ENCODE data around the gene HUS1. TPM values are rescaled to one million over a fixed set of nuclear protein-coding genes. Genes with fewer than 3 reads are reported as not detected.

The HUS1 gene
- total and polyA plus RNA-seq, 2 of the 4 experiments (the other 2 are of a cell fraction), result 16.2 to 18.3 TPM

- peak overlapping the region; percentile 45; the same call in 1 of the 2 replicates for H3K14ac ChIP-seq (replicated peaks; ENCODE audit: low read depth, low read length)
- BruUV-seq (replicated peaks), result no TSS peak
- H2AK9ac ChIP-seq (replicated peaks; ENCODE audit: low read depth, low read length, poor library complexity), result no peak overlapping the region
- POLR2A ChIA-PET (ENCODE audit: unreplicated experiment), result no interaction called here
- peak overlapping the region; percentile 88 for H2BK5ac ChIP-seq (ENCODE audit: low read depth, low read length, poor library complexity, severe bottlenecking)
- no peaks in the 10 kb centered on the region for H3K9me3 ChIP-seq (ENCODE audit: control insufficient read depth, insufficient read depth, low read length)
- H3K79me1 ChIP-seq (ENCODE audit: low read depth in 1 of 2, low read length in 2 of 2), result no peaks in the 10 kb centered on the region
- in situ Hi-C loops (cut with MboI; ENCODE audit: low sequenced_read_pairs) (loop anchor here (10.0 kb wide), 2 partner anchors 512 to 682 kb away; no protein-coding TSS in a partner anchor), dilution Hi-C loops (cut with HindIII; ENCODE audit: low sequenced_read_pairs, unreplicated experiment) (no loop called here), intact Hi-C loops (cut with micrococcal nuclease) (loop anchor here (10.0 kb wide), 2 partner anchors 362 to 682 kb away; partner anchors contain the start of gene TNS3)
- peak overlapping the region; percentile 76 for H3K4ac ChIP-seq (ENCODE audit: low read depth, low read length)
- H3K18ac ChIP-seq (ENCODE audit: low read depth, low read length), result no peak overlapping the region
- H2AFZ ChIP-seq (replicated peaks; ENCODE audit: low read length, poor library complexity), result no peak overlapping the region
- no peak overlapping the region for H3K4me2 ChIP-seq (ENCODE audit: low read depth, low read length)
- H3K56ac ChIP-seq (ENCODE audit: extremely low read depth, insufficient read depth, low read length), result no peak overlapping the region
- H4K8ac ChIP-seq (ENCODE audit: low read depth in 2 of 2, low read length in 2 of 2), result no peak overlapping the region
- no peaks in the 10 kb centered on the region for H4K20me1 ChIP-seq (ENCODE audit: insufficient read depth, low read length)
- TF ChIP-seq CEBPB (IDR thresholded peaks at IDR 0.05; ENCODE audit: low read depth, low read length) (no peak), MAFK (IDR thresholded peaks at IDR 0.05; ENCODE audit: low read depth, low read length) (no peak), RAD21 (IDR thresholded peaks at IDR 0.05; ENCODE audit: low read length) (no peak), CHD1 (IDR thresholded peaks at IDR 0.05; ENCODE audit: low read depth, low read length) (no peak), USF2 (IDR thresholded peaks at IDR 0.05; ENCODE audit: low read depth, low read length) (no peak), MXI1 (IDR thresholded peaks at IDR 0.05; ENCODE audit: borderline replicate concordance, low read depth, low read length) (no peak), BHLHE40 (IDR thresholded peaks at IDR 0.05; ENCODE audit: low read depth, low read length) (no peak), FOS (IDR thresholded peaks at IDR 0.05; ENCODE audit: low read depth, low read length) (no peak), NFE2L2 (IDR thresholded peaks at IDR 0.05; ENCODE audit: low read depth, low read length) (no peak), RFX5 (IDR thresholded peaks at IDR 0.05; ENCODE audit: low read depth, low read length) (no peak)
- TF ChIP-seq, protein P1, sequence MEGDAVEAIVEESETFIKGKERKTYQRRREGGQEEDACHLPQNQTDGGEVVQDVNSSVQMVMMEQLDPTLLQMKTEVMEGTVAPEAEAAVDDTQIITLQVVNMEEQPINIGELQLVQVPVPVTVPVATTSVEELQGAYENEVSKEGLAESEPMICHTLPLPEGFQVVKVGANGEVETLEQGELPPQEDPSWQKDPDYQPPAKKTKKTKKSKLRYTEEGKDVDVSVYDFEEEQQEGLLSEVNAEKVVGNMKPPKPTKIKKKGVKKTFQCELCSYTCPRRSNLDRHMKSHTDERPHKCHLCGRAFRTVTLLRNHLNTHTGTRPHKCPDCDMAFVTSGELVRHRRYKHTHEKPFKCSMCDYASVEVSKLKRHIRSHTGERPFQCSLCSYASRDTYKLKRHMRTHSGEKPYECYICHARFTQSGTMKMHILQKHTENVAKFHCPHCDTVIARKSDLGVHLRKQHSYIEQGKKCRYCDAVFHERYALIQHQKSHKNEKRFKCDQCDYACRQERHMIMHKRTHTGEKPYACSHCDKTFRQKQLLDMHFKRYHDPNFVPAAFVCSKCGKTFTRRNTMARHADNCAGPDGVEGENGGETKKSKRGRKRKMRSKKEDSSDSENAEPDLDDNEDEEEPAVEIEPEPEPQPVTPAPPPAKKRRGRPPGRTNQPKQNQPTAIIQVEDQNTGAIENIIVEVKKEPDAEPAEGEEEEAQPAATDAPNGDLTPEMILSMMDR (conservative IDR thresholded peaks at IDR 0.05; ENCODE audit: low read depth, low read length), result no peak
- TF ChIP-seq, protein P2, sequence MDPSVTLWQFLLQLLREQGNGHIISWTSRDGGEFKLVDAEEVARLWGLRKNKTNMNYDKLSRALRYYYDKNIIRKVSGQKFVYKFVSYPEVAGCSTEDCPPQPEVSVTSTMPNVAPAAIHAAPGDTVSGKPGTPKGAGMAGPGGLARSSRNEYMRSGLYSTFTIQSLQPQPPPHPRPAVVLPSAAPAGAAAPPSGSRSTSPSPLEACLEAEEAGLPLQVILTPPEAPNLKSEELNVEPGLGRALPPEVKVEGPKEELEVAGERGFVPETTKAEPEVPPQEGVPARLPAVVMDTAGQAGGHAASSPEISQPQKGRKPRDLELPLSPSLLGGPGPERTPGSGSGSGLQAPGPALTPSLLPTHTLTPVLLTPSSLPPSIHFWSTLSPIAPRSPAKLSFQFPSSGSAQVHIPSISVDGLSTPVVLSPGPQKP (IDR thresholded peaks at IDR 0.05; ENCODE audit: borderline replicate concordance, low read depth, low read length), result no peak
- DNase-seq, result no peak
- H3K9me1 ChIP-seq (ENCODE audit: insufficient read depth, low read length), result peaks cover 14% of the 10 kb centered on the region
- H2BK15ac ChIP-seq (ENCODE audit: low read depth, low read length), result peak overlapping the region; percentile 61; the same call in 1 of the 3 replicates
- peak overlapping the region; percentile 83 for H2AK5ac ChIP-seq (ENCODE audit: low read depth, low read length)
- no peaks in the 10 kb centered on the region for H3K27me3 ChIP-seq (ENCODE audit: control insufficient read depth, insufficient read depth, low read length)
- no peak for ATAC-seq (ENCODE audit: low read depth)
- H3K27ac ChIP-seq (ENCODE audit: insufficient read depth, low read length), result no peak overlapping the region
- peak overlapping the region; percentile 58; the same call in 1 of the 2 replicates for H4K91ac ChIP-seq (ENCODE audit: insufficient read depth, low read depth, low read length)
- H3K9ac ChIP-seq (ENCODE audit: low read depth, low read length), result no peak overlapping the region
- H3K4me1 ChIP-seq (ENCODE audit: control insufficient read depth, insufficient read depth, low read length), result peaks cover 7% of the 10 kb centered on the region
- CTCF ChIA-PET, result interaction anchor here (2.8 kb wide), 1 partner anchor 22 kb away, joined by 13 read pairs; no protein-coding TSS in a partner anchor
- 0 out of 2 replicates have a peak overlapping the region, but pooled peaks have one; percentile 63 for H3K23ac ChIP-seq (ENCODE audit: low read depth, low read length)
- peak overlapping the region; percentile 55 for H2BK20ac ChIP-seq (ENCODE audit: low read depth, low read length)
- WGBS, 2 experiments (ENCODE audit: extremely low coverage in 2 of 2, insufficient read length in 1 of 2), result 100% methylated on average over 3 of the region's 7 CpGs; no CpG with 5 or more reads in 1 of the 2 experiments
- H3K36me3 ChIP-seq (ENCODE audit: control insufficient read depth, insufficient read depth, low read length), result no peaks in the 10 kb centered on the region
- peak overlapping the region; percentile 46; the same call in 1 of the 2 replicates for H2BK120ac ChIP-seq (ENCODE audit: low read depth, low read length)
- no peak overlapping the region for H4K5ac ChIP-seq (ENCODE audit: low read depth, low read length)
- H3K4me3 ChIP-seq (ENCODE audit: insufficient read depth, low read depth, low read length), result no peak overlapping the region
These were observed 32.6 kb downstream of the HUS1 start for GRCh38 chr7:47946581-47947354.
